ENCODE results near the gene CDH13. TPM values are rescaled to one million over a fixed set of nuclear protein-coding genes. Genes with fewer than 3 reads are reported as not detected.

The CDH13 gene
- total and polyA plus RNA-seq, 2 donors (not counting 3 experiments of a cell fraction or from before 2014, with no cell fraction given): 96.6 to 124 TPM

GRCh38 chr16:82880346-82880745 lies 253.6 kb downstream of the CDH13 start:
- H3K9me3 ChIP-seq (replicated peaks; ENCODE audit: control insufficient read depth, insufficient read depth, low read length): no peaks in the 10 kb centered on the region
- TF ChIP-seq POLR2A (IDR thresholded peaks at IDR 0.05; ENCODE audit: low read depth, low read length) (no peak), POLR2AphosphoS5 (IDR thresholded peaks at IDR 0.05; ENCODE audit: insufficient read depth, low read depth, low read length) (no peak), CTCF (IDR thresholded peaks at IDR 0.05; ENCODE audit: extremely low read depth in 1 of 2, insufficient read depth in 1 of 2, low read depth in 1 of 2, low read length in 2 of 2) (no peak), EZH2 (IDR thresholded peaks at IDR 0.05; ENCODE audit: borderline replicate concordance, low read depth, low read length, severe bottlenecking) (no peak), FOS (IDR thresholded peaks at IDR 0.05; ENCODE audit: borderline replicate concordance, insufficient read depth, low read length) (no peak), MYC (IDR thresholded peaks at IDR 0.05; ENCODE audit: low read depth, low read length) (no peak), GATA2 (IDR thresholded peaks at IDR 0.05; ENCODE audit: insufficient read depth, insufficient read length, low read depth, low read length) (no peak), MAX (IDR thresholded peaks at IDR 0.05; ENCODE audit: insufficient read depth, insufficient read length) (no peak), JUN (IDR thresholded peaks at IDR 0.05; ENCODE audit: borderline replicate concordance, insufficient read depth, insufficient read length, low read depth) (no peak)
- BruUV-seq (replicated peaks): no TSS peak
- H4K20me1 ChIP-seq (replicated peaks; ENCODE audit: control insufficient read depth, extremely low read depth, insufficient read depth, low read length): no peaks in the 10 kb centered on the region
- dilution Hi-C loops (cut with MboI; ENCODE audit: extremely low pct_ligation_motif_present, low sequenced_read_pairs): no loop called here
- intact Hi-C loops (cut with micrococcal nuclease): no loop called here
- no peak for FAIRE-seq
- H2AFZ ChIP-seq (ENCODE audit: low read depth, low read length): no peak overlapping the region
- H3K4me3 ChIP-seq (replicated peaks in 1 of 3; ENCODE audit: insufficient read depth in 1 of 3, low read depth in 1 of 3, low read length in 3 of 3): no peak overlapping the region
- CTCF ChIA-PET: no interaction called here
- H3K4me1 ChIP-seq (ENCODE audit: control insufficient read depth, extremely low read depth, insufficient read depth, low read length): peaks cover 5% of the 10 kb centered on the region
- no peak overlapping the region for H3K4me2 ChIP-seq (ENCODE audit: insufficient read depth, low read length)
- H3K9me1 ChIP-seq (replicated peaks; ENCODE audit: control insufficient read depth, extremely low read depth, insufficient read depth, low read length): no peaks in the 10 kb centered on the region
- POLR2A ChIA-PET: no interaction called here
- DNase-seq (ENCODE audit: low read depth, low spot score): no peak
- H3K79me2 ChIP-seq (ENCODE audit: control insufficient read depth, insufficient read depth, low read length): no peaks in the 10 kb centered on the region
- H3K27me3 ChIP-seq (ENCODE audit: control insufficient read depth in 2 of 2, insufficient read depth in 2 of 2, low read length in 2 of 2): no peaks in the 10 kb centered on the region
- H3K36me3 ChIP-seq (ENCODE audit: control insufficient read depth in 2 of 2, extremely low read depth in 1 of 2, insufficient read depth in 2 of 2, low read length in 2 of 2): no peaks in the 10 kb centered on the region
- H3K9ac ChIP-seq (replicated peaks; ENCODE audit: extremely low read depth, insufficient read depth, low read length): no peak overlapping the region
- no peak overlapping the region for H3K27ac ChIP-seq (ENCODE audit: insufficient read depth, low read depth, low read length)

All from endothelial cell of umbilical vein (primary cell).